AG09319 (cell line): Measurements from ENCODE around the gene FBXO11.
"Not testable (repeated sequence)": the region's sequence is repeated elsewhere in the genome, so short reads cannot be mapped to it uniquely, and the experiment has no call there.

Experiments used
- DNase-seq: peaks from one replicate; pipeline ENCODE4 v3.0.0-alpha.2; 2010; ENCODE audit warnings: low read depth; ENCODE audit errors: extremely low read depth
- TF ChIP-seq, protein P1 (sequence below): IDR thresholded peaks from 2 replicates; pipeline ENCODE4 v1.5.1; 2011; ENCODE audit warnings: low read depth, mild to moderate bottlenecking, inconsistent platforms, low read length, moderate library complexity

Gene FBXO11

DNA sequence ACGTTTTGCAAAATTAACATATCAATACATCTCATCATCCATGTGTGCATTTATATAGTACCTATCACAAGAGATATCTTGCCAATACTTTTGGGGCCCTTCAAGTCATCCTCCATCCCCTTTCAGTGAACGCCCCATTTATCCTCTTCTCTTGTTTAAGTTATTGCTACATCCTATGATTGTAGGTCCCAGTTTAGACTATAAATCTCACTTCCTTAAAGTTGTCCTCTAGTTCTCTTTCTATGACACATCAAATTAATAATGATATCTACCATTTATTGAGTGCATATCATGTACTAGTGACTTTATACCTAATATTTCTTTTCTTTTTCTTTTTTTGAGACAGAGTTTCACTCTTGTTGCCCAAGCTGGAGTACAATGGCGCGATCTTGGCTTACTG lies 28.8 kb upstream of the FBXO11 start:
- no peak for DNase-seq
- TF ChIP-seq, protein P1, sequence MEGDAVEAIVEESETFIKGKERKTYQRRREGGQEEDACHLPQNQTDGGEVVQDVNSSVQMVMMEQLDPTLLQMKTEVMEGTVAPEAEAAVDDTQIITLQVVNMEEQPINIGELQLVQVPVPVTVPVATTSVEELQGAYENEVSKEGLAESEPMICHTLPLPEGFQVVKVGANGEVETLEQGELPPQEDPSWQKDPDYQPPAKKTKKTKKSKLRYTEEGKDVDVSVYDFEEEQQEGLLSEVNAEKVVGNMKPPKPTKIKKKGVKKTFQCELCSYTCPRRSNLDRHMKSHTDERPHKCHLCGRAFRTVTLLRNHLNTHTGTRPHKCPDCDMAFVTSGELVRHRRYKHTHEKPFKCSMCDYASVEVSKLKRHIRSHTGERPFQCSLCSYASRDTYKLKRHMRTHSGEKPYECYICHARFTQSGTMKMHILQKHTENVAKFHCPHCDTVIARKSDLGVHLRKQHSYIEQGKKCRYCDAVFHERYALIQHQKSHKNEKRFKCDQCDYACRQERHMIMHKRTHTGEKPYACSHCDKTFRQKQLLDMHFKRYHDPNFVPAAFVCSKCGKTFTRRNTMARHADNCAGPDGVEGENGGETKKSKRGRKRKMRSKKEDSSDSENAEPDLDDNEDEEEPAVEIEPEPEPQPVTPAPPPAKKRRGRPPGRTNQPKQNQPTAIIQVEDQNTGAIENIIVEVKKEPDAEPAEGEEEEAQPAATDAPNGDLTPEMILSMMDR, result no peak

DNA sequence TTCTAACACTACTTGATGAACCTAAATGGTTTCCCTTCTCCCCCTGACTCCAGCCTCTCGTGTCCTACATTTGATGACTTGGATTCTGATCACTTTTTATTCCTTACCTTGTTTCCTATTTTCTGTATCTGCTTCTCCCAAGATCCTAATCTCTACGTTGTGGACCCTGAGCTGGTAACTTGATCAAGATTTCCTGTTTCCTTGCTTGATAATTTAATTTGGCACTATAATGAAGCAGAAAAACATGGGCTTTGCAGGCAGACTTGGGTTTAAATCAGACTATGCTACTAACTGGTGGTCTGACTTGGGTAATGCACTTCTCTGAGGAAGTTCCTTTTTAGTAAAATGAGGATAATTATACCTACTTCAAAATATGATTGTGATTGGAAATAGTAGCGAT lies 11.7 kb upstream of the FBXO11 start:
- DNase-seq, result no peak
- TF ChIP-seq, protein P1, result no peak

DNA sequence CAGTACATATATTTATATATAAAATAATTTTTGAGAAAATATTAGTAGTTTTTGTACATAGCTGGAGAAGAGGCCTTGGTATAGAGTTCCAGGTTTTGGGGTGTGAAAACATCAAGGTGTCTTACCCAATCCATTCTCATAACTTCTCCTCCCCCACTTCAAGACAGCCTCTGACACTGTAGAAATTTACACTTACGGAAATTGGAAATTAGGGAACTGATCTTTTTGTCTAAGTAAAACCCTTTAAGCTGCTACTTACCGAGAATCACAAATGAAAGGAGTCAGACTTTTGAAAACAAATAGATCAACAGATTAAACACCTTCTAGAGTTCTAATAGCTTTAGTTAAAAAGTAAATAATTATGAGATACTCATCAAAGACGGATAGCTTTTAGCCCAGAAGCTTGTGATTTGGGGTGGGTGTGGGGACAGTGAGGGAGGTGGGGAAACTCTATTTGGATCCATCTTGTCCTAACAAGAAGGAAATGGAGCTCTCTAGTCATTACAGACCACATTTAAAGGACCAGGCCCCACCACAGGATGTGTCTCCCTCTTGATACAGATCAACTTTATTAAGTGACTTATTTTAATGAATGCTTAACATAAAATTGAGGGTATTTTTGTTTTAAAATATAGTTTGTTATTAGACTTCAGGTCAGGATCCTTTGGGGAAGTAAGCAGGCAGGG lies 11.1 kb upstream of the FBXO11 start:
- TF ChIP-seq, protein P1, result no peak
- no peak for DNase-seq

DNA sequence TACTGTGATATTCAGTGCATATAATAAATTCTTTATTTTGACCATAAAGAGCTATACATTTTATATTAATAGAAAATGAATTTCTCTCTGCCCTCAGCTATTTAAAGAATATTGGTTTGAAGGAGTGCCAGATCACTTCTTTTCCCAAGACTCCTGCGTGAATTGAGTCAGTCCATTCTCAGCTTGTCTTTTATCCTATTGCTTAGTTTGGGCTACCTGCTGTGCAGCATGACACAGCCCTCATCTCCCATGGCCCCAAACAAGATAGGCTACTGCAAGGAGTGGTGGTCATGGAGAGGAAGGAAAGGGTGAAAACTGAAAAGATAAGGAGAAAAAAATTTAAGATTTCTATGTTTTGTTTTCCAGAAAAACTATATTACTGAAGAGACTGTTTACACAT lies 10.1 kb upstream of the FBXO11 start:
- TF ChIP-seq, protein P1, result no peak
- no peak for DNase-seq

DNA sequence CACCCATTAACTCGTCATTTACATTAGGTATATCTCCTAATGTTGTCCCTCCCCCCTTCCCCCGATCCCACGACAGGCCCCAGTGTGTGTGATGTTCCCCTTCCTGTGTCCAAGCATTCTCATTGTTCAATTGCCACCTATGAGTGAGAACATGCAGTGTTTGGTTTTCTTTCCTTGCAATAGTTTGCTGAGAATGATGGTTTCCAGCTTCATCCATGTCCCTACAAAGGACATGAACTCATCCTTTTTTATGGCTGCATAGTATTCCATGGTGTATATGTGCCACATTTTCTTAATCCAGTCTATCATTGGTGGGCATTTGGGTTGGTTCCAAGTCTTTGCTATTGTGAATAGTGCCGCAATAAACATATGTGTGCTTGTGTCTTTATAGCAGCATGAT lies 4.4 kb upstream of the FBXO11 start:
- not testable (repeated sequence) for DNase-seq

DNA sequence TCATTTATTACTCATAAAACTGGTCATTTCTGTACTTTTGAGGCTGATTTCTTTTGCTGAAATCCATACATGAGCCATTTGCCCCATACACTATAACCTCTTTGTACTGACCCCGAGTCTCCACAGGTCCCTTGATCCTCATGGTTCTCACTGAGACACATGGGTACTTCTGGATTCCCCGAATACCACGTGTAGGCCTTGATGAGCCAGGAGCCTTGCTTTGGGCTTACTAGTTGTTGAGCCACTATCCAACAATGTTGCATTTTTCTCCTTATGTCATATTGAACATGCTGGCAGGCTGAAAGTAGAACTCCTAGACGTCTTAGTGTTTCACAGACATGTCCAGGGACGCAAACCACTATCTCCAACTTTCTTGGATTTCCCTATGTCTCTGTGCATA lies 2.4 kb upstream of the FBXO11 start:
- no peak for DNase-seq
- TF ChIP-seq, protein P1, result no peak

DNA sequence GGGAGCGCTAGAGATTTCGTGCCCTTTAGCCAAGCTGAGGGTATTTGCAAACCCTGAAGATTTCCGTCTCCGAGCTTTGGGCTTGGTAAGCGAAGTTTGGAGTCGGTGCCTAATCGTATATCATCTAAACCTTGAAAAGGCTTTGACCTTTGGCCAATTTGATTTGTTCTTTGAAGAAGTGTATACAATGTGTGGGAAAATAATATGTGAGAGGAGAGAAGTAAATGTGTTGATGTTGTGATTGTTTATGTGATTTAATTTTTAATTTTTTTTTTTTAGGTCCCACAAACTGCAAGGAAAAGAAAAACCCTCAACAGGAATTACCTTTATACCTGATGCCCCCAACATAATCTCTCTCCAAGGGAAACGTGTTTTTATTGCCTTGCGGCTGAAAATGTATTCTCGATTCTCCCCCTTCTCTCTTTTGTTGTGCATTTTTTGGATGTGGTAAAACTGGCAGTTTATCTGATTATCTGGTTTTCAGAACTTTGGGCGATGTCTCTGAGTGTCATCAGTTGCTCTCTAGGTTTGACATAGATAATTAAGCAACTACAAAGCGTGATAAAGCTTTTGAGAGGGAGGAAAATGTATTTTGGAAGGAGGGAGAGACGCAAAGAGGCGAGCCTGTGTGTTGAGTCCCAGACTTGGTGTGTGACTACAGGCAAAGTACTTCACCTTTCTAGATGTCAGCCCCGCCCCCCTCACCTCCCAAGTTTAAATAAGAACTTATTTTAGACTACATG lies 912 bp upstream of the FBXO11 start:
- TF ChIP-seq, protein P1, result no peak; the same call in 1 of the 2 replicates
- DNase-seq, result no peak
